Endothelial cell of umbilical vein (primary cell): ENCODE measurements around the gene FAM234B.

Source experiments
- EZH2 ChIP-seq: IDR thresholded peaks from 2 replicates; pipeline ENCODE4 v1.6.1; 2012; ENCODE audit warnings: borderline replicate concordance, low read depth, mild to moderate bottlenecking, moderate library complexity, low read length, inconsistent platforms; ENCODE audit not compliant: severe bottlenecking
- FOS ChIP-seq: IDR thresholded peaks from 2 replicates; pipeline ENCODE4 v1.6.1; 2011; ENCODE audit warnings: mild to moderate bottlenecking, low read length, moderate library complexity, borderline replicate concordance; ENCODE audit not compliant: insufficient read depth
- POLR2AphosphoS5 ChIP-seq: IDR thresholded peaks from 2 replicates; pipeline ENCODE4 v1.6.1; 2012; ENCODE audit warnings: low read depth, mild to moderate bottlenecking, control low read depth, low read length, moderate library complexity; ENCODE audit not compliant: insufficient read depth
- TF ChIP-seq, protein P1 (sequence below), 2 donors: IDR thresholded peaks; 1 replicate in 1 of 2; 2 replicates in 1 of 2; pipeline ENCODE4 v1.5.1; 2011; ENCODE audit warnings: low read length in 2 of 2, mild to moderate bottlenecking in 2 of 2, moderate library complexity in 2 of 2, control low read depth in 1 of 2, inconsistent platforms in 1 of 2, low read depth in 1 of 2; ENCODE audit not compliant: insufficient read depth in 1 of 2; ENCODE audit errors: extremely low read depth in 1 of 2

DNA sequence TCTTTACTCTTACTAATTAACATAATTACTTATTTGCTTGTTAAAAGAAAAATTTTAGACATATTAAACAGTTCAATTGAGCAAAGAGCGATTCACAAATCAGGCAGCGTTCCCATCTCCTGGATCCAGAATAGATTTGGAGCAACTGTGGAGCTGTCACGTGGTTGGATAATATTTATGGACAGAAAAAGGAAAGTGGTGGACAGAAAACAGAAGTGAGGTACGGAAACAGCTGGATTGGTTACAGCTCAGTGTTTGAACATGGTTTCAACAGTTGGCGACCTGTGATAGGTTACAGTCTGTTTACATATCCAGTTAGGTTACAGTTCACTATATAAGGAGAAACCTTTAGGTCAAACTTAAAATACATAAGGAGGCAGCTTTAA is 19.7 kb upstream of the FAM234B start:
- no peak for TF ChIP-seq FOS
- TF ChIP-seq EZH2 = no peak
- no peak for TF ChIP-seq POLR2AphosphoS5
- TF ChIP-seq, protein P1, sequence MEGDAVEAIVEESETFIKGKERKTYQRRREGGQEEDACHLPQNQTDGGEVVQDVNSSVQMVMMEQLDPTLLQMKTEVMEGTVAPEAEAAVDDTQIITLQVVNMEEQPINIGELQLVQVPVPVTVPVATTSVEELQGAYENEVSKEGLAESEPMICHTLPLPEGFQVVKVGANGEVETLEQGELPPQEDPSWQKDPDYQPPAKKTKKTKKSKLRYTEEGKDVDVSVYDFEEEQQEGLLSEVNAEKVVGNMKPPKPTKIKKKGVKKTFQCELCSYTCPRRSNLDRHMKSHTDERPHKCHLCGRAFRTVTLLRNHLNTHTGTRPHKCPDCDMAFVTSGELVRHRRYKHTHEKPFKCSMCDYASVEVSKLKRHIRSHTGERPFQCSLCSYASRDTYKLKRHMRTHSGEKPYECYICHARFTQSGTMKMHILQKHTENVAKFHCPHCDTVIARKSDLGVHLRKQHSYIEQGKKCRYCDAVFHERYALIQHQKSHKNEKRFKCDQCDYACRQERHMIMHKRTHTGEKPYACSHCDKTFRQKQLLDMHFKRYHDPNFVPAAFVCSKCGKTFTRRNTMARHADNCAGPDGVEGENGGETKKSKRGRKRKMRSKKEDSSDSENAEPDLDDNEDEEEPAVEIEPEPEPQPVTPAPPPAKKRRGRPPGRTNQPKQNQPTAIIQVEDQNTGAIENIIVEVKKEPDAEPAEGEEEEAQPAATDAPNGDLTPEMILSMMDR (IDR thresholded peaks at IDR 0.05; ENCODE audit: extremely low read depth in 1 of 2, insufficient read depth in 1 of 2, low read depth in 1 of 2, low read length in 2 of 2) = no peak
